Caco-2 (cell line): ENCODE data around the gene OBI1. TPM values are rescaled to one million over a fixed set of nuclear protein-coding genes. Genes with fewer than 3 reads are reported as not detected.

Source experiments
- BruUV-seq: library from RNA; stranded (reverse); fragments of 400-500 nt; replicated peaks from 2 replicates; lab custom pipeline; 2021; lab: Mats Ljungman, UMichigan
- CTCF ChIA-PET: fragments of 300-600 bp; sonication (Branson Sonifier 250); formaldehyde crosslinking; loops from one replicate; lab custom pipeline; 2022; ENCODE audit warnings: antibody characterized with exemption; lab: Charles Lee
- POLR2A ChIA-PET: fragments of 300-600 bp; sonication (Branson Sonifier 250); formaldehyde crosslinking; loops from one replicate; lab custom pipeline; 2022; ENCODE audit warnings: antibody characterized with exemption; lab: Charles Lee
- DNase-seq, 2 experiments: peaks; one replicate each; pipeline versions ENCODE4 v3.0.0 to v3.0.0-alpha.2; 2020 to 2022
- H3K27me3 ChIP-seq: replicated peaks from 2 replicates; pipeline ENCODE4 v1.6.0; 2011; ENCODE audit warnings: low read length; ENCODE audit not compliant: control insufficient read depth, insufficient read depth
- H3K36me3 ChIP-seq: 2 replicates; pipeline ENCODE4 v1.5.1; 2011; ENCODE audit warnings: low read length; ENCODE audit not compliant: control insufficient read depth, insufficient read depth
- H3K4me1 ChIP-seq: fragments of 250-450 bp; sonication (Bioruptor Pico); 2 replicates; pipeline ENCODE4 v1.5.1; 2020; ENCODE audit warnings: mild to moderate bottlenecking
- H3K4me3 ChIP-seq: 2 replicates; pipeline ENCODE4 v1.5.1; 2011; ENCODE audit warnings: low read depth, mild to moderate bottlenecking, control low read depth, low read length
- H3K9me3 ChIP-seq: fragments of 250-450 bp; sonication (Bioruptor Pico); 2 replicates; pipeline ENCODE4 v1.5.1; 2020; ENCODE audit warnings: mild to moderate bottlenecking, moderate library complexity
- H3K27ac Mint-ChIP-seq: one replicate; pipeline ENCODE4 v1.8.0; 2022; ENCODE audit warnings: mixed read lengths; ENCODE audit not compliant: unreplicated experiment
- H3K27me3 Mint-ChIP-seq: one replicate; pipeline ENCODE4 v1.8.0; 2022; ENCODE audit warnings: mixed read lengths; ENCODE audit not compliant: insufficient read depth, unreplicated experiment
- H3K36me3 Mint-ChIP-seq: one replicate; pipeline ENCODE4 v1.8.0; 2022; ENCODE audit warnings: mild to moderate bottlenecking, mixed read lengths; ENCODE audit not compliant: insufficient read depth, unreplicated experiment
- H3K4me1 Mint-ChIP-seq: one replicate; pipeline ENCODE4 v1.8.0; 2022; ENCODE audit warnings: low read depth, mixed read lengths; ENCODE audit not compliant: unreplicated experiment
- H3K4me3 Mint-ChIP-seq: one replicate; pipeline ENCODE4 v1.8.0; 2022; ENCODE audit warnings: mild to moderate bottlenecking, moderate library complexity, mixed read lengths; ENCODE audit not compliant: unreplicated experiment
- H3K9me3 Mint-ChIP-seq: one replicate; pipeline ENCODE4 v1.8.0; 2022; ENCODE audit warnings: mixed read lengths; ENCODE audit not compliant: unreplicated experiment
- intact Hi-C: fragments of 100-400 bp; cut with micrococcal nuclease; formaldehyde crosslinking; loops from one replicate; pipeline ENCODE4 v1.10.0; 2022; ENCODE audit not compliant: unreplicated experiment
- total RNA-seq: library from RNA; stranded (reverse); gene quantifications from 2 replicates; pipeline ENCODE4 v1.2.3, GENCODE V29; 2022
- TF ChIP-seq, protein P1 (sequence below), 2 experiments: fragments of 200-600 bp in 1 of 2; IDR thresholded peaks; 1 replicate in 1 of 2; 2 replicates in 1 of 2; pipeline versions ENCODE4 v1.5.1 to v1.8.0; 2011 to 2022; ENCODE audit warnings: antibody characterized with exemption in 1 of 2, control low read depth in 1 of 2, inconsistent platforms in 1 of 2, low read depth in 1 of 2, low read length in 1 of 2, mild to moderate bottlenecking in 1 of 2, moderate library complexity in 1 of 2; ENCODE audit not compliant: insufficient read depth in 1 of 2, severe bottlenecking in 1 of 2, unreplicated experiment in 1 of 2

OBI1 gene
- total RNA-seq, 1 experiment from 2014 or later = 19.9 TPM

DNA sequence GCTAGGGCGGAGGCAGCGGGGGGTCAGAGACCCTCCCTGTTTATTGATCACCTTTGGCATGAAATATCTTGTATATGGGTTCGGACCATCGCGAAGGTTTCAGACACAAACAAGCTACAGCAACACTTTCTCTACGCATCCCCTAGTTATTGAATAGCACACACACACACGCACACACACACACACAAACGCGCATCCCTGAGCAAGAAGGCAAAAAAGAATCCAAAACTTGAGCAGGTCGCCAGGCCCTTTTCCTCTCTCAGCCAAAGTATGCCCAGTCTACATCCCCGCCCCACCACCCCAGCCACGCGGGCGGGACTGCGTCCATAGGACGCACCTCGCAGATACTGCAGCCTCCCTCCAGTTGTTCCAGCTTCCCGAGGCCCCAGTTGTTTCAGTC is 71.6 kb downstream of the OBI1 start:
- intact Hi-C loops = no loop called here

DNA sequence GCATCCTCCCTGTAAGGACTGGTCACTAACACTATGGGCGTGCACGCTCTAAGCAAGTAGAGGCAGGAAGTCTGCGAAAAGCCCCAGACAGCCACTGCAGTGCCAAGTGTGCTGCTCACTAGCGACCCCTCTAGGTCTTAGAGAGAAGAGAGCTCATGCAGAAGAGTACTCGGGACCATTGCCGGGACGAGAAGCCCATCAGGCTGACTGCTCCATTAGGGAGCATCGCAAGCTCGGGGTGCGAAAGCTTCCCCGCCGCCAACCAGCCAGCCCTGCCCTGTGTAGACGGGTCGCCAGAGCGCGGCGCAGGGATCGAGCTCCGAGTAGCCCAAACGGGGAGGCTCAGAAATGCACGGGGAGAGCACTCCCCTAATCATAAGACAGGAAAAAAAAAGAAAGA is 72.2 kb downstream of the OBI1 start:
- TF ChIP-seq, protein P1, sequence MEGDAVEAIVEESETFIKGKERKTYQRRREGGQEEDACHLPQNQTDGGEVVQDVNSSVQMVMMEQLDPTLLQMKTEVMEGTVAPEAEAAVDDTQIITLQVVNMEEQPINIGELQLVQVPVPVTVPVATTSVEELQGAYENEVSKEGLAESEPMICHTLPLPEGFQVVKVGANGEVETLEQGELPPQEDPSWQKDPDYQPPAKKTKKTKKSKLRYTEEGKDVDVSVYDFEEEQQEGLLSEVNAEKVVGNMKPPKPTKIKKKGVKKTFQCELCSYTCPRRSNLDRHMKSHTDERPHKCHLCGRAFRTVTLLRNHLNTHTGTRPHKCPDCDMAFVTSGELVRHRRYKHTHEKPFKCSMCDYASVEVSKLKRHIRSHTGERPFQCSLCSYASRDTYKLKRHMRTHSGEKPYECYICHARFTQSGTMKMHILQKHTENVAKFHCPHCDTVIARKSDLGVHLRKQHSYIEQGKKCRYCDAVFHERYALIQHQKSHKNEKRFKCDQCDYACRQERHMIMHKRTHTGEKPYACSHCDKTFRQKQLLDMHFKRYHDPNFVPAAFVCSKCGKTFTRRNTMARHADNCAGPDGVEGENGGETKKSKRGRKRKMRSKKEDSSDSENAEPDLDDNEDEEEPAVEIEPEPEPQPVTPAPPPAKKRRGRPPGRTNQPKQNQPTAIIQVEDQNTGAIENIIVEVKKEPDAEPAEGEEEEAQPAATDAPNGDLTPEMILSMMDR (IDR thresholded peaks at IDR 0.05; ENCODE audit: insufficient read depth in 1 of 2, low read depth in 1 of 2, low read length in 1 of 2, severe bottlenecking in 1 of 2, unreplicated experiment in 1 of 2) = peak; percentile 27 to 35
- Mint-ChIP-seq H3K4me3 (no peak overlapping the region), H3K36me3 (no peaks in the 10 kb centered on the region), H3K4me1 (no peaks in the 10 kb centered on the region), H3K27me3 (peaks cover 34% of the 10 kb centered on the region), H3K9me3 (no peaks in the 10 kb centered on the region), H3K27ac (no peak overlapping the region)
- Histone ChIP-seq H3K4me3 (no peak overlapping the region), H3K36me3 (no peaks in the 10 kb centered on the region), H3K27me3 (no peaks in the 10 kb centered on the region), H3K4me1 (no peaks in the 10 kb centered on the region), H3K9me3 (no peaks in the 10 kb centered on the region)
- intact Hi-C loops = no loop called here
- no peak for DNase-seq
- no TSS peak for BruUV-seq
- POLR2A ChIA-PET = no interaction called here
- CTCF ChIA-PET = interaction anchor here (1.0 kb wide), 1 partner anchor 17 kb away, joined by 8 read pairs; the partner anchor contains the start of gene POU4F1

More for the DNA sequence above, 71.6 kb downstream of the OBI1 start:
- Mint-ChIP-seq H3K9me3 (no peaks in the 10 kb centered on the region), H3K27me3 (peaks cover 37% of the 10 kb centered on the region), H3K27ac (no peak overlapping the region), H3K4me3 (no peak overlapping the region), H3K4me1 (no peaks in the 10 kb centered on the region), H3K36me3 (no peaks in the 10 kb centered on the region)
- Histone ChIP-seq H3K4me1 (no peaks in the 10 kb centered on the region), H3K36me3 (no peaks in the 10 kb centered on the region), H3K4me3 (no peak overlapping the region), H3K27me3 (no peaks in the 10 kb centered on the region), H3K9me3 (no peaks in the 10 kb centered on the region)
- ChIA-PET POLR2A (no interaction called here), CTCF (no interaction called here)
- TF ChIP-seq, protein P1 (IDR thresholded peaks at IDR 0.05; ENCODE audit: insufficient read depth in 1 of 2, low read depth in 1 of 2, low read length in 1 of 2, severe bottlenecking in 1 of 2, unreplicated experiment in 1 of 2) = no peak
- no TSS peak for BruUV-seq
- no peak for DNase-seq

GRCh38 chr13:78576261-78576660 is 82.7 kb downstream of the OBI1 start:
- no TSS peak for BruUV-seq
- Mint-ChIP-seq H3K36me3 (no peaks in the 10 kb centered on the region), H3K4me3 (no peak overlapping the region), H3K9me3 (no peaks in the 10 kb centered on the region), H3K4me1 (no peaks in the 10 kb centered on the region), H3K27me3 (peaks cover 17% of the 10 kb centered on the region), H3K27ac (no peak overlapping the region)
- POLR2A ChIA-PET = no interaction called here
- Histone ChIP-seq H3K4me1 (no peaks in the 10 kb centered on the region), H3K9me3 (no peaks in the 10 kb centered on the region), H3K27me3 (no peaks in the 10 kb centered on the region), H3K4me3 (no peak overlapping the region), H3K36me3 (no peaks in the 10 kb centered on the region)
- CTCF ChIA-PET = no interaction called here
- intact Hi-C loops = loop anchor here (10.0 kb wide), 1 partner anchor 441 kb away; no protein-coding TSS in a partner anchor
- TF ChIP-seq, protein P1 (IDR thresholded peaks at IDR 0.05; ENCODE audit: insufficient read depth in 1 of 2, low read depth in 1 of 2, low read length in 1 of 2, severe bottlenecking in 1 of 2, unreplicated experiment in 1 of 2) = no peak
- no peak for DNase-seq
